Neural progenitor cell (in vitro differentiated cells): ENCODE data around the gene HIVEP2.

Experiments
- EZH2 ChIP-seq: fragments of 200-600 bp; sonication (generic); IDR thresholded peaks from 2 replicates; pipeline ENCODE4 v1.6.1; 2017; ENCODE audit warnings: antibody characterized with exemption, mild to moderate bottlenecking, moderate library complexity
- TF ChIP-seq, protein P1 (sequence below): fragments of 200-600 bp; sonication (generic); IDR thresholded peaks from 2 replicates; pipeline ENCODE4 v1.5.1; 2017; ENCODE audit warnings: antibody characterized with exemption, mild to moderate bottlenecking

DNA sequence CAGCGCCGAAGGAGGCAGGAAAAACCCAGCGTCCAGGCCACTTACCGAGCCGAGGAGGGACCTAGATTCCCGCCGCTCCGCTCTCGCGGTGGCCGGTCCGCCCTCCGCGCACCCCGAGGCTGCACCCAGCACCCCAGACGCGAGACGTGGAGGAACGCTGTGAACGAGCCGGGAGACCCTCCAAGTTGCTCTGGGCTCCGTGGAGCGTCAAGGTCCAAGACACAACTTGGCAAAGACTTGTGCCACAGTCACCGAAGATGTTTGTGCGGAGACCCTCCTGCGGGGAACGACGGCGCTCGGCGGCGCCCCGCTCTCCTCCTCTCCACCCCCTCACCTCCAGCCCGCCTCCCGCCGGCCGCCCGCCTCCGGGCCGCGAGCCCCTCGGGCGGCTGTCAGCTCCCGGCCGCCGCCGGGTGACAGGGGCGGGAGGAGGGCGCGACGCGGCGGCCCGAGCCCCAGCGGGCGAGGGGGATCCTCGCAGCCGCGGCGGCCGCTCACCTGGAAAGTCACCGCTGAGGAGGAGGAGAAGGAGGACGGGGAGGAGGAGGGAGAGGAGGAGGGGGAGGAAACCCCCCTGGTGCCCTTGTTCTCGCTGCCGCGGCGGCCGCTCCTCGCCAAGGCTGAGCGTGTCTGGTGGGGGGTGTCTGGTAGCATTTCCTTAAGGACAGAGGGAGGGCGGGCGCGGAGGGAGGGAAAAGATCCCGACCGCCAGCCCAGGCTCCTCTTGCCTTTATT is 637 bp upstream of the HIVEP2 start:
- TF ChIP-seq, protein P1, sequence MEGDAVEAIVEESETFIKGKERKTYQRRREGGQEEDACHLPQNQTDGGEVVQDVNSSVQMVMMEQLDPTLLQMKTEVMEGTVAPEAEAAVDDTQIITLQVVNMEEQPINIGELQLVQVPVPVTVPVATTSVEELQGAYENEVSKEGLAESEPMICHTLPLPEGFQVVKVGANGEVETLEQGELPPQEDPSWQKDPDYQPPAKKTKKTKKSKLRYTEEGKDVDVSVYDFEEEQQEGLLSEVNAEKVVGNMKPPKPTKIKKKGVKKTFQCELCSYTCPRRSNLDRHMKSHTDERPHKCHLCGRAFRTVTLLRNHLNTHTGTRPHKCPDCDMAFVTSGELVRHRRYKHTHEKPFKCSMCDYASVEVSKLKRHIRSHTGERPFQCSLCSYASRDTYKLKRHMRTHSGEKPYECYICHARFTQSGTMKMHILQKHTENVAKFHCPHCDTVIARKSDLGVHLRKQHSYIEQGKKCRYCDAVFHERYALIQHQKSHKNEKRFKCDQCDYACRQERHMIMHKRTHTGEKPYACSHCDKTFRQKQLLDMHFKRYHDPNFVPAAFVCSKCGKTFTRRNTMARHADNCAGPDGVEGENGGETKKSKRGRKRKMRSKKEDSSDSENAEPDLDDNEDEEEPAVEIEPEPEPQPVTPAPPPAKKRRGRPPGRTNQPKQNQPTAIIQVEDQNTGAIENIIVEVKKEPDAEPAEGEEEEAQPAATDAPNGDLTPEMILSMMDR = no peak
- TF ChIP-seq EZH2 = peak; percentile 13
